NCI-H2196 (cell line): Measurements from ENCODE around the gene ERC2.

ENCODE experiments used
- DNase-seq: peaks from one replicate; lab custom pipeline; 2025; ENCODE audit not compliant: unreplicated experiment; lab: John Stamatoyannopoulos, UW

The ERC2 gene

GRCh38 chr3:56260262-56260661 lies 208.0 kb downstream of the ERC2 start:
- no peak for DNase-seq

GRCh38 chr3:56257826-56258225 lies 210.4 kb downstream of the ERC2 start:
- no peak for DNase-seq

GRCh38 chr3:56254835-56255234 lies 213.4 kb downstream of the ERC2 start:
- DNase-seq = no peak

- no peak for DNase-seq
Observed at GRCh38 chr3:56253941-56254665, 214.2 kb downstream of the ERC2 start.

- DNase-seq = peak; percentile 38
Observed at GRCh38 chr3:56251343-56251945, 216.8 kb downstream of the ERC2 start.

GRCh38 chr3:56248021-56248420 lies 220.2 kb downstream of the ERC2 start:
- DNase-seq = no peak

GRCh38 chr3:56238299-56238698 lies 230.0 kb downstream of the ERC2 start:
- no peak for DNase-seq

GRCh38 chr3:56233742-56234141 lies 234.5 kb downstream of the ERC2 start:
- no peak for DNase-seq

- DNase-seq = no peak
Observed at GRCh38 chr3:56229311-56229710, 239.0 kb downstream of the ERC2 start.

GRCh38 chr3:56222866-56223265 lies 245.4 kb downstream of the ERC2 start:
- DNase-seq = no peak

- DNase-seq = no peak
Observed at GRCh38 chr3:56219894-56220805, 248.1 kb downstream of the ERC2 start.

GRCh38 chr3:56209982-56210751 lies 258.1 kb downstream of the ERC2 start:
- no peak for DNase-seq

GRCh38 chr3:56207922-56208321 lies 260.3 kb downstream of the ERC2 start:
- no peak for DNase-seq

GRCh38 chr3:56205406-56205805 lies 262.9 kb downstream of the ERC2 start:
- no peak for DNase-seq

GRCh38 chr3:56202997-56203396 lies 265.3 kb downstream of the ERC2 start:
- no peak for DNase-seq

- no peak for DNase-seq
Observed at GRCh38 chr3:56201407-56201806, 266.9 kb downstream of the ERC2 start.

- no peak for DNase-seq
Observed at GRCh38 chr3:56200251-56200650, 268.0 kb downstream of the ERC2 start.

GRCh38 chr3:56197991-56198390 lies 270.3 kb downstream of the ERC2 start:
- DNase-seq = no peak

GRCh38 chr3:56197259-56197965 lies 270.9 kb downstream of the ERC2 start:
- DNase-seq = no peak

GRCh38 chr3:56196700-56197099 lies 271.6 kb downstream of the ERC2 start:
- DNase-seq = no peak
